Gastrocnemius medialis (tissue), 4 donors: ENCODE data around the gene DRD3.

Source experiments
- POLR2A ChIP-seq, 2 donors: fragments of 450-650 bp; IDR thresholded peaks; one replicate each; pipeline ENCODE4 v1.6.1; 2017; ENCODE audit warnings: antibody characterized with exemption in 2 of 2, mild to moderate bottlenecking in 2 of 2, moderate library complexity in 2 of 2
- TF ChIP-seq, protein P1 (sequence below), 5 experiments: fragments of 450-650 bp in 3 of 5; fragments of 200-600 bp in 2 of 5; sonication (generic) in 2 of 5; IDR thresholded peaks in 4 of 5; conservative IDR thresholded peaks in 1 of 5; 1 replicate in 4 of 5; 2 replicates in 1 of 5; pipeline ENCODE4 v1.5.1; 2016 to 2019; ENCODE audit warnings: antibody characterized with exemption in 5 of 5, mild to moderate bottlenecking in 3 of 5, moderate library complexity in 3 of 5

DNA sequence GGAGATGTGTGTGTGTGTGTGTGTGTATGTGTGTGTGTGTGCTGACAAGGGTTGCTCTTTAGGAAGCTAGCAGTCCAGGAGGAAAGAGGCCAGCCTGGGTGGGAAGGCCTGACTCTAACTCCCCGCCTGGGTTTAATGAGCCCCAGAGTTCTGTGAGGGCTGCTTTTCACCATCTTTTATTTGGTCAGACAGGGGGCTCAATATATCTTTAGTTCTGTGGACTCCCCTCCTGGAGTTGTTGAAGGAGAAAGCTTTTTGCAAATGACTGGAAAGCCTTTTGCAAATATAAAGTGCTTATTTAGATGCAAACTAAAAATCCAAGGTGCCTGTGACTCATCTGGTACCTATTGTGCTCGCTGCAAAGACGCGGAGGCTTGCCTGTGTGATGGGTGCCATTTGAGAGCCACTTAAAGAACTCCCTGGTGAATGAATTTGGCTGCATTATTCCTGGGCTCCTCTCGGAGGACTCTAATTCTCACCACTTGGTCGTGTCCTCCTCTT, 24.5 kb downstream of the DRD3 start:
- TF ChIP-seq, protein P1, sequence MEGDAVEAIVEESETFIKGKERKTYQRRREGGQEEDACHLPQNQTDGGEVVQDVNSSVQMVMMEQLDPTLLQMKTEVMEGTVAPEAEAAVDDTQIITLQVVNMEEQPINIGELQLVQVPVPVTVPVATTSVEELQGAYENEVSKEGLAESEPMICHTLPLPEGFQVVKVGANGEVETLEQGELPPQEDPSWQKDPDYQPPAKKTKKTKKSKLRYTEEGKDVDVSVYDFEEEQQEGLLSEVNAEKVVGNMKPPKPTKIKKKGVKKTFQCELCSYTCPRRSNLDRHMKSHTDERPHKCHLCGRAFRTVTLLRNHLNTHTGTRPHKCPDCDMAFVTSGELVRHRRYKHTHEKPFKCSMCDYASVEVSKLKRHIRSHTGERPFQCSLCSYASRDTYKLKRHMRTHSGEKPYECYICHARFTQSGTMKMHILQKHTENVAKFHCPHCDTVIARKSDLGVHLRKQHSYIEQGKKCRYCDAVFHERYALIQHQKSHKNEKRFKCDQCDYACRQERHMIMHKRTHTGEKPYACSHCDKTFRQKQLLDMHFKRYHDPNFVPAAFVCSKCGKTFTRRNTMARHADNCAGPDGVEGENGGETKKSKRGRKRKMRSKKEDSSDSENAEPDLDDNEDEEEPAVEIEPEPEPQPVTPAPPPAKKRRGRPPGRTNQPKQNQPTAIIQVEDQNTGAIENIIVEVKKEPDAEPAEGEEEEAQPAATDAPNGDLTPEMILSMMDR (IDR thresholded peaks at IDR 0.05 in 4 of 5, conservative IDR thresholded peaks at IDR 0.05 in 1 of 5) = no peak
- no peak for TF ChIP-seq POLR2A (IDR thresholded peaks at IDR 0.05)
